GM19463 (cell line): ENCODE measurements around the gene FUT3.
"Not testable (repeated sequence)": the region's sequence is repeated elsewhere in the genome, so short reads cannot be mapped to it uniquely, and the experiment has no call there.

Source experiments
- ATAC-seq: cut with Tn5 transposase; IDR thresholded peaks from one replicate; pipeline ENCODE4 v1.9.1; 2021; ENCODE audit warnings: mild to moderate bottlenecking, moderate library complexity; ENCODE audit not compliant: unreplicated experiment

The FUT3 gene

GRCh38 chr19:5851302-5851701 lies at the start of gene FUT3:
FUT3 (minus strand) TSS chr19:5851449.
- ATAC-seq: no peak

DNA sequence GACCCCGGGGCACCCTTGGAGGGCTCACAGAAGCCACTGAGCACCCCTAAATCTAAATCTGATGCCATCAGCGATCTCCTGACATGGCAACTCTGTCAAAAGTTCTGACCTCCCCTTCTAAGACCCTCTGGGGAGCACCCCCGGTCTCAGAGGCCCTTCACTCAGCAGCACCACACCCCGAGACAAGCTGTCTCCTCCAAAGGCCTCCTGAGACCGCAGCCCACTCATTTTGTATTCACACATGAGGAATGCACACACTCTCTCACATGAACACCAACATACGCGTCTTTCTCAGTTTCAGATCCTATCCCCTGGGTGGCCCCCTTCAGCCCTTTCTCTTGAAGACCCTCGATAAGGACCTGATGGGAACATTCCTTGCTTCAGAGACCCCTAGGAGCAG lies 49.7 kb upstream of the FUT3 start:
- no peak for ATAC-seq

- ATAC-seq: no peak
Measured at GRCh38 chr19:5899728-5900526, 48.7 kb upstream of the FUT3 start.

- no peak for ATAC-seq
Measured at GRCh38 chr19:5897189-5897969, 46.1 kb upstream of the FUT3 start.

DNA sequence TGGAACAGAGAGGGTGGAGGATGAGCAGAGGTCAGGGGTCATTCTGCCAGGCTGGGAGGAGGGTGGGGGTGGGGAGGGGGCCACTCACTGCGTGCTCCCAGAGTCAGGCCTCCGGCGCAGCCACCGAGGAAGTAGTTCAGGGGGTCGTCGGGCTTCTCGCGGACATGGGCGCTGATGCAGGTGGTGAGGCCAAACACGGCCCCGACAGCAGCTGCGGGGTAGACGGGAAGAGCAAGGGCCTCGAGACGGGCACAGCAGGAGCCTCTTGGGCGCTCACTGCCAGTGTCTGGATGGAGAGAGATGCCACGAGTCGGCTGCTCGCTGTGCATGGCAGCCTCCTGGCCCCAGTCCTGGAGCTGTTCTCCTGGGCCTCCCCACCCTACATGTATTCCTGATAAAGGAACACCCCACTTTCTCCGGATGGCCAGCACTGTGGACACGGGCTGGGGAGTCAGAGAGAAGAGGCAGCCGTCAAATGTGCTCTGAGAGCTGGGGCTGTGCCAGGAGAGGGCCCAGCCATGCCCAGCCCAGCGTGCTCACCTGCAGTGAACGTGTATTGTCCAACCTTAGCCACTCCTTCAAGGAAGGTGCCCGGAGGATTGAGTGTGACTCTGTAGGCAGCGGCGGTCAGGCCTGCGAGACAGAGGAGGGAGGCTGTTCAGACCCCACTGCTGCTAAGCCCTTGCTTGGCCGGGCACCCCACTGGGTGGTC lies 45.3 kb upstream of the FUT3 start:
- no peak for ATAC-seq

- no peak for ATAC-seq
Measured at GRCh38 chr19:5895890-5896289, 44.6 kb upstream of the FUT3 start.

GRCh38 chr19:5895409-5895808 lies 44.2 kb upstream of the FUT3 start:
- no peak for ATAC-seq

DNA sequence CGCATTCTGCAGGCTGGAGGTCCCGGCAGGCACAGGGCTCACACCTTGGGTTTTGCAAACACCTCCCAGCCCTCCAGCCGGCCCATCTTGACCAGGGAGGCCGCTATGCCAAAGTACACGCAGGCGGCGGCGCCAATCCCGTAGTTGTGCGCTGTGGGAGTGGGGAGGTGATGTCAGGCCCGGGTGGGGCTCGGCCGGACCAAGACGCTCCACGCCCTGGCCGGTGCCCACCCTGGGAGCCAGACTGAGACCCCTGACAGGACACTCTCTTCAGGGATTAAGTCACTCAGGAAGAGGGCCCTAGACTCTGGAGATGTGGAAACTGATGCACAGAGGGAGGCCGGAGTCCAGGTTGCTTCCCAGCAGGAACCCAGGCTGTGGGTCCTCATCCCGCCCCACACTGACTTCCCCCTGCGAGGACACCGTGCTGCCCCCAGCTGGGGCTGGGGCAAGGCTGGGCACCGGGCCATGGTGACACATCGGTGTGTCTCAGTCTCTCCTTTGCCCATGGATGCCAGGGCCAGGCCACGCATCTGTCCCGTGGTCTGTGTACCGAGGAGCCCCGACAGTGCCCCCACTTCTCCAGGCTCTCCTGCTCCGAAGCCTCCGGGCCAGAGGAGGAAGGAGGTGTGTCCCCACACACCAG lies 43.6 kb upstream of the FUT3 start:
- ATAC-seq: no peak

DNA sequence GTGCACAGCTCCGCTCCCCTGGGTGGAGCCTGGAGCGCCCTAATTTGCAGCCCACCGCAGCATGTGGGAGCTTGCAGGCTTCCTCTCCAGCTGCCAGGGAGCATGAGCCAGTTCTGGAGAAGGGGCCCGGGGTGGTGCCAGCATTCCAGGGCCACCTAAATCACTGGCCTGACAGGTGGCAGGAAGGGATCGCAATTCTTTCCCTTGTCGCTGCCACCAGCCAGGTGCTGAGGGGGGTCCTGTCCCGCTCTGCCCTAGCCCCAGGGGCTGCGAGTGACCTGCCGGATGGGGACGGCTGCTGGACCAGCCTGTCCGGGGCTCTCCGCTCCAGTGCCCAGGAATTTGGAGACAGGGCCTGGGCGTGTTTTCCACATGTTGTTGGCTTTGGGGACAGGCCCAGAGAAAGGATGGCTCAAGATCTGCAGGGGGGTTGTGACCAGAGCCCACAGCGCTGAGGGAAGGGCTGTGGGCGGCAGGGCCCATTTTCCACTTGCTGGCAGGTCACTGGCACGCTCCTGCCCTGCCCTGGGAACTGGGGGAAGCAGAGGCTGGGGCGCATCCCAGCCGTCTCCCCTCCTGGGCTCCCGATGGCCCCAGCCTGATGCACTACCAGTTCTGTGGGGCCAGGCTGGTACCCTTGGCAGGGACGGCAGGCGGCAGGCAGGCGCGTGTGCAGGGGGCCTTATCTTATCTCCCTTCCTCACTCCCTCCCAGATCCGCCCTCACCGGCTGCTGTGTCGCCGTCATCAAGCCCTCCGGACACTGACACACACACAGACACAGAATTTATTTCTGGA lies 42.9 kb upstream of the FUT3 start:
- ATAC-seq: no peak

- no peak for ATAC-seq
Measured at GRCh38 chr19:5893296-5893903, 42.2 kb upstream of the FUT3 start.

DNA sequence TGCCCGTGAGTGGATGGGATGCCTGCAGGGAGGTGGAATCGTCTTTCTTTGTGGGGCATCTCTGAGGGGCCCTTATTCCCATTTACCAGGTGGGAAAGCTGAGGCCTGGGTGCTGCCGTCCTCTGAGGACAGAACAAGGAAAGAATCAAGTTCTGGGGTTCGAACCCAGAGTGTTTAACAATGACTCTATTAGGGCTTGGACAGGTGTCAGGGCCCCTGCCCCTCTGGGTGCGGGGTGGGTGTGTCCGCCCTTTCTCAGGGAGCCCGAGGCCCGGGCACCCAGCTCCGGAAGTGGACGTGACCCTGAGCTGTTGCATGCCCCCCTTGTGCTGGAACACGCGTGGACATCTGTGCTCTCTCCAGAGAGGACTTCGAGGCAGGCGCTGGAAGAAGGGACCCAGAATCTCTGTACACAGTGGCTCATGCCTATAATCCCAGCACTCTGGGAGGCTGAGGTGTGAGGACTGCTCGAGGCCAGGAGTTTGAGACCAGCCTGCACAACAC lies 41.6 kb upstream of the FUT3 start:
- no peak for ATAC-seq

DNA sequence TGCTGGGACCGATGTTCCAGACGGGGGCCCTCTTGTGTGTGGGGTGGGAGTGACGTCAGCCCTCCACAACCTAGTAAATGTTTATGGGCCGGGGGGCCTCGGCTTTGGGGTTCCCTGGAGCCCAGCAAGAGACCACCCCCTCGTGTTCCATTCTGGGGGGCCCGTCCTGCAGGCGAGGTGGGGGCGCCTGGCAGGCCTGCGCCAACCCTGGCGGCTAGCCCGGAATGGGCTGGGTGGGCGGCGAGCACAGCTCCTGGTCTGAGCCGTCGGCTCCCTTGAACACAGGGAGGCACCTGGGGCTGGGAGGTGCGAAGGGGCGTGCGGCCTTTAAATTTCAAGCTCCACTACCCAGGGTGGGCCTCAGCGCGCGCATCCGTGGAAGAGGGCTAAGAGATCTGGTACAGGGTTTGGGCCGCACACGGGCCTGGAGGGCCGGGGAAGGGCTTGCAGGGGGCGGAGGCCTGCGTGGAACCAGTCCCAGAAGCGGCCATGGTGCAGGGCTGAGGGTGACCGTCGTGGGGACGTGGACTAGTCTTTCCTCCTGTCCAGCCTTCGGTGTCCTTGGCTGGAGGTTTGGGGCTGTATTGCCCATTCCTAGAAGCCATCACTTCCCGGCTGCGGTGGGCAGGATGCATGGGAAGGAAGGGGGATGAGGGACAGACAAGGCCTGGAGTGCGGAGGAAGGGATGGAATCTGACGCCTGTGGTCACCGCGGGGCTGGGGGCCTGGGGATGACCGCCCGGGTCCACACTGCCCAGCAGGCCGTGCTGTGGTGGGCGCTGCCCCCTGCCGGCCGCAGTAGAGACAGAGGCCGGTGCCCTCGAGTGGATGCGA lies 40.9 kb upstream of the FUT3 start:
- no peak for ATAC-seq

DNA sequence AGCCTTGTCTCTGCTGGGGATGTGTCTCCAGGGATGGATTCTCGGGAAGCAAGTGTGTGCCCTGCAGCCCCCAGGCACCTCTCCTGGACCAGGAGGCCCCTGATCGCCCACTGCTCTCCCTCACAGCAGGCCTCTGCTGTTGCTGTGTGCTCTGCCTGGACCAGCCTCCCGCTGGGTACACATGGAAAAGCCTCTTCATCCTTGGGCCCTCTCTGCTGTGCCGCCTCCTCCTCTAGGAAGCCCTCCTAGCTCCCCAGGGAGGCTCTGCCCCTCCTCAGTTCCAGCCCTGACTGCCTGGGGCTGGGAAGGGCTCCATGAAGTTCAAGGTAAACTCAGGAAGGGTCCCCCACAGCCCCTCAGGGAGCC lies 40.3 kb upstream of the FUT3 start:
- no peak for ATAC-seq

DNA sequence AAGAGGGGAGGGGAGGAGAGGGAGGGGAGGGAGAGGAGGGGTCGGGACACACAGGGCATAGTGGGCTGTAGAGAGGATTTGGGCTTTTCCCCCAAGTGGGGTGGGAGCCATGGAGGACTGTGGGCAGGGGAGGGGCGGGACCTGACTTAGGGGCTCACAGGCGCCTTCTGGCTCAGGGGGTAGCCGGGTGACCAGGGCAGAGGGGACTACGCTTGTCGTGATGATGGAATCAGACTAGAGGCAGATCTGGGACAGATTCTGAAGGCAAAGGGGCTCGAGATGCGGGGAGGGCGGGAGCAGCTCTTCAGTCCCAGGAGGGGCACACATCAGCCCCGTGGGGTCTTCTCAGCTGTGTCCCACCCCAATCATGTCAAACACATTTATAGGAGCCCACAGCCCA lies 38.9 kb upstream of the FUT3 start:
- ATAC-seq: no peak

DNA sequence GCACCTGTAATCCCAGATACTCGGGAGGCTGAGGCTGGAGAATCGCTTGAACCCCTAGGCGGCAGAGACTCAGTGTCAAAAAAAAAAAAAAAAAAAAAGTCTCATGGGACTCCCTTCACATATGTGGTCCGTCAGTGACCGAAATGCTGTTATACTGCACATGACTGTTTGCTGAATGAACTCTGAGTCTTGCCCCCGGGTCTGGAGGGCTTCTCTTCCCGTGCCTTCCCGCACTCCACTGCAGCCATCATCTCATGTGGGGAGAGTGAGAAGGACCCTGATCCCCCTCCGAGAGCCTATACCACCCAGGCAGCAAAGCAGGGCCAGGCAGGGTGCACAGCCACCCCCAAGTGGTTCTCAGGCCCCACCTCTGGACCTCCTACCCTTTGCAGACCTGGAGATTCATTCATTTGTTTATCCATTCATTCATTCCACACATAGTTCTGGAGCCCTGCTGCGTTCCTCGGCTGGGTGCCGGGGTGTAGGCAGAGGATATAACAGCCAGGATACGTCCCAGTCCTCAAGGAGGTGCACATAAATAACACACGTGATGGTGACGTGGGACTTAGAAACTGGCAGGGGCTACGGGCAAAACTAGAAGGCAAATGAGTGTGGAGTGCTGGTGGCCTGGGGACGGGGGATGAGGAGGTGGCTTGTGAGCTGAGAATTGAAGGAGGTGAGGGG lies 38.2 kb upstream of the FUT3 start:
- ATAC-seq: no peak

GRCh38 chr19:5884065-5884811 lies 33.0 kb upstream of the FUT3 start:
- ATAC-seq: not testable (repeated sequence)

GRCh38 chr19:5883157-5883873 lies 32.1 kb upstream of the FUT3 start:
- not testable (repeated sequence) for ATAC-seq
